ENCODE results near the gene AHI1.

Gene AHI1

GRCh38 chr6:135334169-135334568 is 163.4 kb downstream of the AHI1 start:
- DNase-seq = no peak

GRCh38 chr6:135331002-135331401 is 166.5 kb downstream of the AHI1 start:
- DNase-seq = no peak

DNA sequence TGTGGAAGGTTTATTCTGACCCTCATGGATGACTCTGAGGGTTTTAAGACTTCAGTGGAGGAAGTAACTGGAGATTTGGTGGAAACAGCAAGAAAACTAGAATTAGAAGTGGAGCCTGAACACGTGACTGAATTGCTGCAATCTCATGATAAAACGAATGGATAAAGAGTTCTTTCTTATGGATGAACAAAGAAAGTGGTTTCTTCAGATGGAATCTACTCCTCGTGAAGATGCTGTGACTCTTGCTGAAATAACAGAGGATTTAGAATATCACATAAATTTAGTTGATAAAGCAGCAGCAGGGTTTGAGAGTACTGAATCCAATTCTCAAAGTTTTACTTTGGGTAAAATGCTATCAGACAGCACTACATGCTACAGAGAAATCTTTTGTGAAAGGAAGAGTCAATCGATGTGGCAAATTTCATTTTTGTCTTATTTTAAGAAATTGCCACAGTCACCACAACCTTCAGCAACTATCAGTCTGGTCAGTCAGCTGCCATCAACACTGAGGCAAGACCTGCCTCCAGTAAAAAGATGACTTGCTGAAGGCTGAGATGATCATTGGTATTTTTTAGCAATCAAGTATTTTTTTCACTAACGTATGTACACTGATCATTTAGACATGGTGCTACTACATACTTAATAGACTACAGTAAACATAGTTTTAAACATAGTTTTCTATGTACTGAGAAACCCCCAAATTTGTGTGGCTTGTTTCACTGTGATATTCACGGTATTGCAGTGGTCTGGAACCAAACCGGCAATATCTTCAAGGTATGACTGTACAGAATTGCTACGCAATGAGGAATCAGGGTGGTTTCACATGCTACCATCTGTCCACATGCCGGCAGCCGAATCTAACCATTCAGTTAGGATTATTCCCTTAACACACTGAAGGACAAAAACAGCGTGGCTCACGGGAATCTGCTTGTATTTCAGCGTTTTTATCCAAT is 167.4 kb downstream of the AHI1 start:
- DNase-seq = no peak

GRCh38 chr6:135328136-135328535 is 169.4 kb downstream of the AHI1 start:
- no peak for DNase-seq

- no peak for DNase-seq
These were observed 171.7 kb downstream of the AHI1 start for GRCh38 chr6:135325624-135326424.

DNA sequence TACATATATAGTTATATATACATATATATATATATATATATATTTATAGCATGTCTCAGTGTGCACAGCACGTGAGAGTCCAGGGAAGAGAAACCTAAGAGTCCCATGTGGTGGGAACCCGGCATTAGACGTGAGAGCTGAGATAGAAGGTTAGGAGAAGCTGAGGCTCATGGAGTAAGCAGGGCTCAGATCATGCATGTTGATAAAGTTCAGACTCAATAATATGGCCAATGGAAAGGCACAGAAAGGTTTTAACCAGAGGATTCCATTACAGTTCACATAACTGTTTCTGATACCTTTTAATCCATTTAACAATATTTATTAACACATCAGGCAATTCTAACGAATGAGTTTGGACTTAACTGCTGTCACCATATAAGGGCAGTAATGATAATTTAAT is 173.0 kb downstream of the AHI1 start:
- DNase-seq = no peak

DNA sequence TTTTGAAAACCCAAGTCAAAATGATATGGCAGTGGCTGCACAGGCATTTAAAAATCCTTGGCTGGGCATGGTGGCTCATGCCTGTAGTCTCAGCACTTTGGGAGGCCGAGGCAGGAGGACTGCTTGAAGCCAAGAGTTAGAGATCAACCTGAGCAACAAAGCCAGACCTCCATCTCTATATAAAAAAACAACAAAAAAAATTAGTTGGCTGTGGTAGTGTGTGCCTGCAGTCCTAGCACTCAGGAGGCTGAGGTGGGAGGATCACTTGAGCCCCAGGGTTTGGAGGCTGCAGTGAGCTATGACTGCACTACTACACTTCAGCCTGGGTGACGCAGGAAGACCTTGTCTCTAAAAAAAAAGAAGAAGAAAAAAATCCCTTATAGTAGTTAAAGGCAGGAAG is 173.6 kb downstream of the AHI1 start:
- no peak for DNase-seq

GRCh38 chr6:135323202-135323668 is 174.3 kb downstream of the AHI1 start:
- DNase-seq = no peak

GRCh38 chr6:135322427-135323201 is 174.9 kb downstream of the AHI1 start:
- no peak for DNase-seq

- DNase-seq = no peak
These were observed 176.6 kb downstream of the AHI1 start for GRCh38 chr6:135320721-135321621.

- no peak for DNase-seq
These were observed 177.7 kb downstream of the AHI1 start for GRCh38 chr6:135319819-135320218.

- no peak for DNase-seq
These were observed 178.6 kb downstream of the AHI1 start for GRCh38 chr6:135318738-135319469.

- no peak for DNase-seq
These were observed 183.0 kb downstream of the AHI1 start for GRCh38 chr6:135314543-135314942.

DNA sequence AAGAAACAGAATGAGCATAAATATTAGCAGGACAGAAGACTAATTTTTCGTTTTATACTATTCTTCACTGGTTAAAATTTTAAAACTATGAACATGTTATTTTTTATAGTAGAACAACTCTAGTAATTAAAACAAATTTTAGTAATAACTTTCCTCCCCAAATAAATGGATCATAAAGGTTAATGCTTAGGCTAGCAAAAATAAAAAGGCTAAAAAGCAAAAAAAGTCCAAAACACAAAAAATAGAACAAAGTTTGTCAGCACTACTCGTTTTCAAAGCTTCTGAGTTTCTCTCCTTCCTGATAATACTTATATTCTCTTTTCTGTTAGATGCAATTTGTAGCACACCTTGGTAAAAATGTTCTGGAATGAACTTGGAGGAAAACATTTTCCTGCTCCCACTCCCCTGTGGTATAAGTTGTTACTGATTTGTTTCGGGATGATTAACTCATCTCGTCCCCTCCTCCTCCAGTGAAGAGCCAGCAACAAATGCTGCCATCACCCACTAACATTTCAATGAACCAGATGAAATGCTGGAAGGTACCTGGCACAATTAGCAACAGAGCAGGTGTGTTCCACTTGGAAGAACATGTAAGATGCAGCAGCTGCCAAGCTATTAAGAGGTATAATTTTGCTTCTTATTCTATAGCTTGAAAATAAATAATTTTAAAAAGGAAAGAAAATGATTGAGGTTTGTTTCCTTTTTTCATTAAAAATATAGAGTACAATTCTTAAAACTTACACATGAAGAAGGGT is 185.9 kb downstream of the AHI1 start:
- no peak for DNase-seq

- DNase-seq = no peak
These were observed 187.2 kb downstream of the AHI1 start for GRCh38 chr6:135310291-135310690.

GRCh38 chr6:135306740-135307420 is 190.7 kb downstream of the AHI1 start:
- DNase-seq = no peak

DNA sequence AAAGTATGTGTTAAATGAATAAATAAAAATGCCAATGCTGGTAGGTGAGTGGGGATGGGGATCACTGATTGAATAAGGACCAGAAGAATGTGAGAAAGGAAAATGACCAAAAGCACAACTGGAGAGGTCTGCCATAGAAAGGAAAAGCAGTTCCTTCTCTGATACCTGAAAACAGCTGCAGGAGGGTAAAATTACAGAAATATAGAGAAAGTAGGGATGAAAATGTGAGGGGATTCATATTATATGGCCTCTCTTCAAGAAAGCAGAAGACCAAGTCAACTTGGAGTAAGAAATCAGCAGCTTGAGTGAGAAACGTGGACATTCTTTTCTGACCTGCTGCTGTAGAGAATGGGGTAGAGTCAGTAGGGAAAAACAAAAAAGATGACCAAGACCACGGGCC is 191.4 kb downstream of the AHI1 start:
- DNase-seq = no peak

DNA sequence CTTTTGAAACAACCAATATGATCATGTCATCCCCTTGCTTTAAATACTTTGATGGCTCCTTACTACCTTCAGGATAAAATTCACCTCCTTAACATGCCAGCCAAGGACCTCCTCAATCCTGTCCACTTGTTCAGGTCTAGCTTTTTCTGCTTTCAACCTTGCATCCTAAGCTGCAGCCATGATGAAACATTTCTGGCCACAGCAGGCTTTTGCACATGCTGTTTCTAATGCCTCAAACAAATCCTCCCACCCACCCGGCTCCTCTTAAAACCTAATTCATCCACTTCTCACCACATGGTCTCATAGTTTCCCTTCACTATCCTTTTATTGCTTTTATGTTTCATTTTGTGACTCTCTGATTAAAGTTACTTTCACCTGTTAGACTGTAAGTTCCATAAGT is 191.9 kb downstream of the AHI1 start:
- DNase-seq = no peak
